Neural cell (in vitro differentiated cells): Measurements from ENCODE around the gene MYL12B. TPM values are rescaled to one million over a fixed set of nuclear protein-coding genes. Genes with fewer than 3 reads are reported as not detected.

Experiments used
- H2AFZ ChIP-seq: fragments of 200-600, 300-800 bp; sonication (generic), shearing (Covaris generic); 2 replicates; pipeline ENCODE4 v1.6.0; 2014; ENCODE audit warnings: low read depth, mild to moderate bottlenecking, antibody characterized with exemption, low read length, moderate library complexity
- H3F3A ChIP-seq: fragments of 200-600 bp; shearing (Covaris generic); 2 replicates; pipeline ENCODE4 v1.6.1; 2016; ENCODE audit warnings: mild to moderate bottlenecking, moderate library complexity, mixed read lengths, antibody characterized with exemption, low read length; ENCODE audit not compliant: insufficient read depth, poor library complexity, severe bottlenecking
- H3K27ac ChIP-seq: fragments of 200-600, 300-800 bp; sonication (generic), shearing (Covaris generic); 2 replicates; pipeline ENCODE4 v1.5.1; 2014; ENCODE audit warnings: mild to moderate bottlenecking, low read length, moderate library complexity
- H3K27me3 ChIP-seq: fragments of 300-800, 200-600 bp; sonication (generic), shearing (Covaris generic); 2 replicates; pipeline ENCODE4 v1.6.0; 2014; ENCODE audit warnings: mild to moderate bottlenecking, low read depth, low read length, moderate library complexity; ENCODE audit not compliant: insufficient read depth
- H3K36me3 ChIP-seq: fragments of 300-800, 200-600 bp; sonication (generic), shearing (Covaris generic); 2 replicates; pipeline ENCODE4 v1.5.1; 2014; ENCODE audit warnings: mild to moderate bottlenecking, antibody characterized with exemption, low read length, moderate library complexity; ENCODE audit not compliant: insufficient read depth
- H3K4me2 ChIP-seq: fragments of 300-800, 200-600 bp; sonication (generic), shearing (Covaris generic); 2 replicates; pipeline ENCODE4 v1.6.0; 2014; ENCODE audit warnings: mild to moderate bottlenecking, low read length
- H3K4me3 ChIP-seq: fragments of 300-800, 200-600 bp; sonication (generic), shearing (Covaris generic); 2 replicates; pipeline ENCODE4 v1.5.1; 2014; ENCODE audit warnings: mild to moderate bottlenecking, low read length, moderate library complexity
- H3K79me2 ChIP-seq: fragments of 200-600 bp; shearing (Covaris generic); replicated peaks from 2 replicates; pipeline ENCODE4 v1.6.0; 2014; ENCODE audit warnings: mild to moderate bottlenecking, low read length, moderate library complexity; ENCODE audit not compliant: insufficient read depth
- H3K9ac ChIP-seq: fragments of 300-800, 200-600 bp; sonication (generic), shearing (Covaris generic); 2 replicates; pipeline ENCODE4 v1.6.1; 2016; ENCODE audit warnings: mild to moderate bottlenecking, low read length, mixed read lengths
- H3K9me2 ChIP-seq: fragments of 200-600 bp; shearing (Covaris generic); 2 replicates; pipeline ENCODE4 v1.6.1; 2016; ENCODE audit warnings: mild to moderate bottlenecking, low read length, mixed read lengths; ENCODE audit not compliant: insufficient read depth
- H3K9me3 ChIP-seq: fragments of 200-600, 300-800 bp; sonication (generic), shearing (Covaris generic); 2 replicates; pipeline ENCODE4 v1.6.1; 2016; ENCODE audit warnings: mild to moderate bottlenecking, mixed run types, low read length, moderate library complexity, mixed read lengths
- H4K20me1 ChIP-seq: fragments of 200-600 bp; shearing (Covaris generic); 2 replicates; pipeline ENCODE4 v1.6.1; 2016; ENCODE audit warnings: mild to moderate bottlenecking, mixed run types; ENCODE audit not compliant: insufficient read depth
- EP300 ChIP-seq: fragments of 450-650 bp; conservative IDR thresholded peaks from 2 replicates; pipeline ENCODE4 v1.6.1; 2014; ENCODE audit warnings: antibody characterized with exemption, mild to moderate bottlenecking, moderate library complexity; ENCODE audit not compliant: poor library complexity, severe bottlenecking
- EZH2 ChIP-seq: fragments of 200-600, 300-800 bp; shearing (Covaris generic), sonication (generic); IDR thresholded peaks from 2 replicates; pipeline ENCODE4 v1.6.1; 2014; ENCODE audit warnings: antibody characterized with exemption, low read length, borderline replicate concordance, mild to moderate bottlenecking; ENCODE audit not compliant: insufficient read depth, poor library complexity, severe bottlenecking
- MXI1 ChIP-seq: fragments of 450-650 bp; conservative IDR thresholded peaks from 2 replicates; pipeline ENCODE4 v1.6.1; 2014; ENCODE audit warnings: antibody characterized with exemption, mild to moderate bottlenecking; ENCODE audit not compliant: poor library complexity, severe bottlenecking
- POLR2AphosphoS5 ChIP-seq: IDR thresholded peaks from 2 replicates; pipeline ENCODE4 v1.6.1; 2012
- RAD21 ChIP-seq: fragments of 450-650 bp; conservative IDR thresholded peaks from 2 replicates; pipeline ENCODE4 v1.6.1; 2014; ENCODE audit warnings: antibody characterized with exemption, mild to moderate bottlenecking, moderate library complexity
- SMC3 ChIP-seq: fragments of 450-650 bp; conservative IDR thresholded peaks from 2 replicates; pipeline ENCODE4 v1.6.1; 2014; ENCODE audit warnings: antibody characterized with exemption, mild to moderate bottlenecking, moderate library complexity; ENCODE audit not compliant: poor library complexity
- TAF1 ChIP-seq: IDR thresholded peaks from 2 replicates; pipeline ENCODE4 v1.6.1; 2012; ENCODE audit warnings: low read depth
- polyA minus RNA-seq: library from RNA; depleted of rRNA, polyadenylated mRNA; stranded (reverse); fragments of >200 nt; gene quantifications from 2 replicates; pipeline ENCODE4 v1.2.3, GENCODE V29; 2014
- polyA plus RNA-seq: library from polyadenylated mRNA; depleted of rRNA; stranded (reverse); fragments of >200 nt; gene quantifications from 2 replicates; pipeline ENCODE4 v1.2.3, GENCODE V29; 2014
- TF ChIP-seq, protein P1 (sequence below): IDR thresholded peaks from 2 replicates; pipeline ENCODE4 v1.6.1; 2012; ENCODE audit warnings: borderline replicate concordance
- TF ChIP-seq, protein P2 (sequence below): fragments of 450-650 bp; IDR thresholded peaks from 2 replicates; pipeline ENCODE4 v1.5.1; 2014; ENCODE audit warnings: antibody characterized with exemption, mild to moderate bottlenecking, moderate library complexity; ENCODE audit not compliant: poor library complexity, severe bottlenecking

Gene MYL12B
- polyA plus RNA-seq (384 and 409 TPM in 2 replicates), polyA minus RNA-seq (167 and 182 TPM in 2 replicates)

DNA sequence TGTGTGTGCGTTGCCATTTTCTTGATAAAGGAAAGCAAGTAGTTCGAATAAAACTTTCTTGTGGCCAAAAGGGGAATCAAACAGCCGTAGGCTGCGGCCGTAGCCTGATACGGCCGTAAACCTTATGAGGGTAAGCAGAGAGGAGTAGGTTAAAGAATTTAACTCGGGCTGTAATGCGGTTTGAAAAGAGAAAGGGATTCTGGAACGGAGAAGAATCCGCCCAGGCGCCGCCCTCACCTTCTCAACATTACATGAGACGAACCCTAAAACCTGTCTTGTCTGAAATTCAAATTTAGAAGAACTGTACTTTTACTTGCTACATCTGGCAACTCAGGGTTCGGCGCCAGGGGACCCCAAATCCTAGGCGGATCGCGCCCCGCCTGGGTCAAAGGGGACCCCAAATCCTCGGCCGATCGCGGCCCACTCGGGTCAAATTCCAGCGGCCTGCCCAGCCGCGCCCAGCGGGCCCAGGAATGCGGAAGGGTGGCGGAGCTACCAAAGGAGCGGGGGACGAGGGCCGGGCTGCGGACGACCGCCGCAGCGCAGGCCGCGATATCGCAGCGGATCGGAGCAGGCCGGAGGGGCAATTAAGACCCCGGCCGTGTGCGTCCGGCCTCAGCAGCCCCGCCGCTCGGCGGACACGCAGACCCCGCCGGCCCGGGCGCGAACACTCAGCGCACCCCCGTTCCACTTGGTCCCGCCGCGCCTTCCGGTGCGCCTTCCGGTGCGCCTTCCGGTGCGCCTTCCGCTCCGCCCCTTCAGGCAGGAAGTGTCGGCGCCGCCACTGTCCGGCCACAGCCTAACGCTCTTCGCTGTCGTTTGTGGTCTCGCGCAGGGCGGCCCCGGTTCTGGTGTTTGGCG, at the start of gene MYL12B:
TSS of gene MYL12B (plus strand) at position 761 of the 861 bp plus-strand sequence. CDS start 10,766 bp downstream, outside the sequence.
- Histone ChIP-seq H4K20me1 (peaks cover 4% of the 10 kb centered on the region), H3K79me2 (peaks cover 43% of the 10 kb centered on the region), H3F3A (no peaks in the 10 kb centered on the region), H3K9ac (peak within 1 kb of the TSS; percentile 91), H3K9me2 (no peaks in the 10 kb centered on the region), H3K27ac (peak within 1 kb of the TSS; percentile 81), H3K27me3 (no peaks in the 10 kb centered on the region), H2AFZ (peak within 1 kb of the TSS; percentile 98), H3K4me2 (peak within 1 kb of the TSS; percentile 86), H3K4me3 (peak within 1 kb of the TSS; percentile 93), H3K9me3 (no peaks in the 10 kb centered on the region), H3K36me3 (no peaks in the 10 kb centered on the region)
- peak; percentile 90 for TF ChIP-seq POLR2AphosphoS5
- TF ChIP-seq, protein P1, sequence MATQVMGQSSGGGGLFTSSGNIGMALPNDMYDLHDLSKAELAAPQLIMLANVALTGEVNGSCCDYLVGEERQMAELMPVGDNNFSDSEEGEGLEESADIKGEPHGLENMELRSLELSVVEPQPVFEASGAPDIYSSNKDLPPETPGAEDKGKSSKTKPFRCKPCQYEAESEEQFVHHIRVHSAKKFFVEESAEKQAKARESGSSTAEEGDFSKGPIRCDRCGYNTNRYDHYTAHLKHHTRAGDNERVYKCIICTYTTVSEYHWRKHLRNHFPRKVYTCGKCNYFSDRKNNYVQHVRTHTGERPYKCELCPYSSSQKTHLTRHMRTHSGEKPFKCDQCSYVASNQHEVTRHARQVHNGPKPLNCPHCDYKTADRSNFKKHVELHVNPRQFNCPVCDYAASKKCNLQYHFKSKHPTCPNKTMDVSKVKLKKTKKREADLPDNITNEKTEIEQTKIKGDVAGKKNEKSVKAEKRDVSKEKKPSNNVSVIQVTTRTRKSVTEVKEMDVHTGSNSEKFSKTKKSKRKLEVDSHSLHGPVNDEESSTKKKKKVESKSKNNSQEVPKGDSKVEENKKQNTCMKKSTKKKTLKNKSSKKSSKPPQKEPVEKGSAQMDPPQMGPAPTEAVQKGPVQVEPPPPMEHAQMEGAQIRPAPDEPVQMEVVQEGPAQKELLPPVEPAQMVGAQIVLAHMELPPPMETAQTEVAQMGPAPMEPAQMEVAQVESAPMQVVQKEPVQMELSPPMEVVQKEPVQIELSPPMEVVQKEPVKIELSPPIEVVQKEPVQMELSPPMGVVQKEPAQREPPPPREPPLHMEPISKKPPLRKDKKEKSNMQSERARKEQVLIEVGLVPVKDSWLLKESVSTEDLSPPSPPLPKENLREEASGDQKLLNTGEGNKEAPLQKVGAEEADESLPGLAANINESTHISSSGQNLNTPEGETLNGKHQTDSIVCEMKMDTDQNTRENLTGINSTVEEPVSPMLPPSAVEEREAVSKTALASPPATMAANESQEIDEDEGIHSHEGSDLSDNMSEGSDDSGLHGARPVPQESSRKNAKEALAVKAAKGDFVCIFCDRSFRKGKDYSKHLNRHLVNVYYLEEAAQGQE: peak; percentile 49
- peak; percentile 32 for TF ChIP-seq SMC3
- TF ChIP-seq MXI1: peak; percentile 54
- TF ChIP-seq RAD21: no peak
- TF ChIP-seq, protein P2, sequence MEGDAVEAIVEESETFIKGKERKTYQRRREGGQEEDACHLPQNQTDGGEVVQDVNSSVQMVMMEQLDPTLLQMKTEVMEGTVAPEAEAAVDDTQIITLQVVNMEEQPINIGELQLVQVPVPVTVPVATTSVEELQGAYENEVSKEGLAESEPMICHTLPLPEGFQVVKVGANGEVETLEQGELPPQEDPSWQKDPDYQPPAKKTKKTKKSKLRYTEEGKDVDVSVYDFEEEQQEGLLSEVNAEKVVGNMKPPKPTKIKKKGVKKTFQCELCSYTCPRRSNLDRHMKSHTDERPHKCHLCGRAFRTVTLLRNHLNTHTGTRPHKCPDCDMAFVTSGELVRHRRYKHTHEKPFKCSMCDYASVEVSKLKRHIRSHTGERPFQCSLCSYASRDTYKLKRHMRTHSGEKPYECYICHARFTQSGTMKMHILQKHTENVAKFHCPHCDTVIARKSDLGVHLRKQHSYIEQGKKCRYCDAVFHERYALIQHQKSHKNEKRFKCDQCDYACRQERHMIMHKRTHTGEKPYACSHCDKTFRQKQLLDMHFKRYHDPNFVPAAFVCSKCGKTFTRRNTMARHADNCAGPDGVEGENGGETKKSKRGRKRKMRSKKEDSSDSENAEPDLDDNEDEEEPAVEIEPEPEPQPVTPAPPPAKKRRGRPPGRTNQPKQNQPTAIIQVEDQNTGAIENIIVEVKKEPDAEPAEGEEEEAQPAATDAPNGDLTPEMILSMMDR: peak; percentile 40
- TF ChIP-seq TAF1: peak; percentile 57
- TF ChIP-seq EP300: peak; percentile 71
- no peak for TF ChIP-seq EZH2

DNA sequence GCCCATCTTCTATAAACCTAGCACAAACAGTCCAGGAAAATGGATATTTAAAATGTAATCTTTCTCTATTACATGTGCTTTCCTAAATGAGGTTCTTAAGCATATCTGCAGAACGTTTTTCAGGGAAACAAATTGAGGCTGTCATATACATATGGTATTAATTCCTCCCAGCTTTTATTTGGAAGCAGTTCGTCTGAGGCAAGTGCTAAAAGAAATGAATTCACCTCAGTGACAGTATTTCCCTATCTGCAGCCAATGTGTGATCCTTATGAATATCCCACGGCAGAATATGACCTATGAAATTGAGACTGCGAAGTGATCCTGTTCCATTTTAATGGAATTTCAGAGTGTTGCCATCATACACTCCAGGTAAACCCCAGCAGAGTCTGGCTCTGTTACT, 49.3 kb upstream of the MYL12B start:
- Histone ChIP-seq H3F3A (no peaks in the 10 kb centered on the region), H3K4me2 (no peak overlapping the region), H3K4me3 (no peak overlapping the region), H3K27ac (no peak overlapping the region), H4K20me1 (no peaks in the 10 kb centered on the region), H3K9me2 (no peaks in the 10 kb centered on the region), H3K36me3 (no peaks in the 10 kb centered on the region), H3K27me3 (no peaks in the 10 kb centered on the region), H3K9me3 (no peaks in the 10 kb centered on the region), H3K9ac (no peak overlapping the region), H3K79me2 (no peaks in the 10 kb centered on the region), H2AFZ (no peak overlapping the region)
- TF ChIP-seq TAF1 (no peak), MXI1 (no peak), EP300 (no peak), SMC3 (no peak), EZH2 (no peak), POLR2AphosphoS5 (no peak), RAD21 (no peak)
- TF ChIP-seq, protein P1: no peak
- TF ChIP-seq, protein P2: no peak
